ENCODE measurements around the gene AP2B1.

The AP2B1 gene

GRCh38 chr17:35734396-35734795, 147.3 kb downstream of the AP2B1 start:
- Histone ChIP-seq H3K36me3 (no peaks in the 10 kb centered on the region; a peak in 1 of 22 replicates), H3K9me3 (replicated peaks in 1 of 11) (no peaks in the 10 kb centered on the region), H3K27ac (no peak overlapping the region), H3K4me1 (peaks cover 20 to 49% (median 39%) of the 10 kb centered on the region in 10 experiments), H3K4me2 (no peak overlapping the region), H4K20me1 (peaks cover 0 to 43% (median 18%) of the 10 kb centered on the region in 11 experiments; a peak in 13 of 22 replicates), H3K4me3 (no peak overlapping the region), H3K27me3 (peaks cover 0 to 15% (median under 1%) of the 10 kb centered on the region in 11 experiments; a peak in 8 of 22 replicates), H3K9ac (no peak overlapping the region)
- no peak for TF ChIP-seq Cebpa-rat (IDR thresholded peaks at IDR 0.05)

DNA sequence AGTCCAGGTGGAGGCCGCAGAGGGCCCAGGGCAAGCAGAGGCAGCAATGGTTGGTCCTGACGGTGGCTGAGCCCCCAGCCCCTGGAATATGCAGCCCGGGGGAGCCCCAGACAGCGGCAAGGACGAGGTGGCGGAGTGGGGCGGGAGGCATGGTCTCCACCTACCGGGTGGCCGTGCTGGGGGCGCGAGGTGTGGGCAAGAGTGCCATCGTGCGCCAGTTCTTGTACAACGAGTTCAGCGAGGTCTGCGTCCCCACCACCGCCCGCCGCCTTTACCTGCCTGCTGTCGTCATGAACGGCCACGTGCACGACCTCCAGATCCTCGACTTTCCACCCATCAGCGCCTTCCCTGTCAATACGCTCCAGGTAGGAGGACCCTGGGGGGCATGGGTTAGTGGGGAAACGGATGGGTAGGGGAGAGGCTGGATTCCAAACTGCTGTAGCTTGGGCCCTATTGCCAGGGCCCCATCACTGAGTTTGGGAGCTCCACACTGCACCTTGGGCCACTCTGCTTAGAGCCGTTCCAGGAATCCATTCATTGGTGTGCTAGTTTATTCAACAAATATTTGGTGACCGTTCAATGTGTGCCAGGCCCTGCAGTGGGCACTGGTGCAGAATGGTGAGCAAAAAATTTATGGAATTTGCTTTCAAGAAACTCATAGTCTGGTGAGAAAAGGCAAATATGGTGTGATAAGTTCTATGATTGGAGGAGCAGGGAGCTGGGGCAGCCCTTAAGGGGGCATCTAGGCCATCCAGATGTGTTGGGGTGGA, 148.1 kb downstream of the AP2B1 start:
- no peaks in the 10 kb centered on the region for H3K9me3 ChIP-seq (replicated peaks in 1 of 11)
- H3K9ac ChIP-seq = no peak overlapping the region
- H3K4me1 ChIP-seq = peaks cover 12 to 42% (median 35%) of the 10 kb centered on the region in 10 experiments
- H3K4me2 ChIP-seq = no peak overlapping the region
- H3K36me3 ChIP-seq = no peaks in the 10 kb centered on the region; a peak in 1 of 22 replicates
- H3K27me3 ChIP-seq = peaks cover 2 to 18% (median 9%) of the 10 kb centered on the region in 11 experiments; a peak in 20 of 22 replicates
- H4K20me1 ChIP-seq = peaks cover 0 to 51% (median 21%) of the 10 kb centered on the region in 11 experiments; a peak in 13 of 22 replicates
- H3K27ac ChIP-seq = no peak overlapping the region
- TF ChIP-seq Cebpa-rat (IDR thresholded peaks at IDR 0.05) = no peak
- H3K4me3 ChIP-seq = no peak overlapping the region

DNA sequence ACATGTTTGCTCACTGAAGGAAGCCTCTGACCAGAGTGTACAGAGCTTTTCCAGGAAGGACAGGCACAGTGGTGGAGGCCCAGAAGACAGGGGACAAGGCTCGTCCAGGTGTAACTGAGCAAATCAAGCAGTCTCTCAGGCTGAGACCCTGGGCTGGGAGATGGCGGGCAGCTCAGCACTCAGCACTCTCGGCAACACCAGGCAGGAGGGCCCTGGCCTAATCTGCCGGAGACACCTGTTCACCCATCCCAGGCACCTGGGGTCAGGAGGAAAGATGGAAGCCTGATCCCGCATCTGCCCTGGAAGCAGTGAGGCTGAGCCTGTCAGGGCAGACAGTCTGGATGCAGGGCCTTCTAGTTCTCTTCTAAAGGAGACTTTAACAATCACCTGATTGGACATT, 149.1 kb downstream of the AP2B1 start:
- Histone ChIP-seq H3K27me3 (peaks cover 12 to 27% (median 19%) of the 10 kb centered on the region in 11 experiments), H4K20me1 (peaks cover 0 to 55% (median 21%) of the 10 kb centered on the region in 11 experiments; a peak in 13 of 22 replicates), H3K9me3 (replicated peaks in 1 of 11) (no peaks in the 10 kb centered on the region), H3K27ac (no peak overlapping the region), H3K36me3 (no peaks in the 10 kb centered on the region; a peak in 1 of 22 replicates), H3K9ac (no peak overlapping the region), H3K4me3 (no peak overlapping the region), H3K4me2 (no peak overlapping the region), H3K4me1 (peaks cover 2 to 32% (median 25%) of the 10 kb centered on the region in 10 experiments)
- no peak for TF ChIP-seq Cebpa-rat (IDR thresholded peaks at IDR 0.05)

- peaks cover 36 to 51% (median 40%) of the 10 kb centered on the region in 11 experiments for H3K27me3 ChIP-seq
- peaks cover 0 to 65% (median 19%) of the 10 kb centered on the region in 11 experiments; a peak in 12 of 22 replicates for H4K20me1 ChIP-seq
- no peak overlapping the region for H3K4me3 ChIP-seq
- H3K27ac ChIP-seq = no peak overlapping the region
- no peaks in the 10 kb centered on the region; a peak in 1 of 22 replicates for H3K36me3 ChIP-seq
- no peaks in the 10 kb centered on the region for H3K9me3 ChIP-seq (replicated peaks in 1 of 11)
- peak overlapping the region in 8 of 11 experiments; percentile 3 to 46 (median 24); a peak in 10 of 22 replicates for H3K4me2 ChIP-seq
- no peak for TF ChIP-seq Cebpa-rat (IDR thresholded peaks at IDR 0.05)
- H3K4me1 ChIP-seq = peaks cover 0 to 13% (median 11%) of the 10 kb centered on the region in 10 experiments; a peak in 16 of 20 replicates
- no peak overlapping the region for H3K9ac ChIP-seq
Measured at GRCh38 chr17:35738519-35739133, 151.5 kb downstream of the AP2B1 start.

DNA sequence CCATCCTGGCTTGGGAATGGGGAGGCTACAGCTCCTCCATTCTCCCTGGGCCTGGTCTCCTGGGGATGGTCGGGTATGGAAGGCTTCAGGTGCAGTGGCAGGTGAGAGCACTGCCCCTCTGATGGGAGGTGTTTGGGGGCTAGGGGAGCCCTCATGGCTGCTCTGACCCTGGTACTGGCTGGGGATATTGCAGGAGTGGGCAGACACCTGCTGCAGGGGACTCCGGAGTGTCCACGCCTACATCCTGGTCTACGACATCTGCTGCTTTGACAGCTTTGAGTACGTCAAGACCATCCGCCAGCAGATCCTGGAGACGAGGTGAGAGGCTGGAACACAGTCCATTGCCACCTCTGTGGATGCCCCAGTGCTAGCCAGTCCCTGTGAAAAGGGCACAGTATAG, 153.1 kb downstream of the AP2B1 start:
- Histone ChIP-seq H3K4me1 (peaks cover 0 to 13% (median 10%) of the 10 kb centered on the region in 10 experiments; a peak in 14 of 20 replicates), H3K9me3 (replicated peaks in 1 of 11) (no peaks in the 10 kb centered on the region), H3K27ac (no peak overlapping the region), H4K20me1 (peaks cover 0 to 59% (median 17%) of the 10 kb centered on the region in 11 experiments; a peak in 11 of 22 replicates), H3K9ac (no peak overlapping the region), H3K36me3 (no peaks in the 10 kb centered on the region), H3K4me3 (no peak overlapping the region), H3K4me2 (no peak overlapping the region), H3K27me3 (peaks cover 36 to 55% (median 42%) of the 10 kb centered on the region in 11 experiments)
- no peak for TF ChIP-seq Cebpa-rat (IDR thresholded peaks at IDR 0.05)

DNA sequence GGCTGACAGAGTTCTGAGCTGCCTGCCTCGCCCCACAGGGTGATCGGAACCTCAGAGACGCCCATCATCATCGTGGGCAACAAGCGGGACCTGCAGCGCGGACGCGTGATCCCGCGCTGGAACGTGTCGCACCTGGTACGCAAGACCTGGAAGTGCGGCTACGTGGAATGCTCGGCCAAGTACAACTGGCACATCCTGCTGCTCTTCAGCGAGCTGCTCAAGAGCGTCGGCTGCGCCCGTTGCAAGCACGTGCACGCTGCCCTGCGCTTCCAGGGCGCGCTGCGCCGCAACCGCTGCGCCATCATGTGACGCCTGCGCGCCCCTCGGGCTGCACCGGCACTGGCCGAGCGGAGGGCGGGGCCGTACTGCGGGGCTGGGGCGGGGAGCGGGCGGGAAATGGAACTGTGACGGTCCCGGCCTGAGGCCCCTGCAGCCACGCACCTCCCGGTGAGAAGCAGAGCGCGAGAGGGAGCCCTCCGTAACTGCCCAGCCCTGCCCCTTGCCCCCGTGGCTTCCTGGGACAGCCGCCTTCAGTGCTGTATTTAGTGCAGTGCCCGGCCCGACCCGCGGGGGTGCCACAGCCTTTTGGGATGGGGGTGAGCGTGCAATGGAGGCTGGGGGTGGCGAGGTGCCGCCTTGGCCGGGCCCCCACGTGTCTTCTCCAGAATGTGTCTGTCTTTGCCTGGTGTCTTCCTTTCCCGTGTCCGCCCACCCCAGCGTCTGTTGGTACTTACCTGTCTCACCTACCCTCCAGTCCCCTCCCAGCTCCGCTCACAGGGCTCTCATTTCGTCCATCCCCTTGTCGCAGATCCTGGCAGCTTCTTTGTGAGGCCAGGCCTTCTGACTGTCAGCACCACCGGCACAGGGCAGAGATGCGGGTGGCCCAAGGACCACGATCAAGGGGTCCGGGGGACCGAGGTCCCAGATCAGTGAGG, 154.1 kb downstream of the AP2B1 start:
- no peak overlapping the region for H3K9ac ChIP-seq

GRCh38 chr17:35742496-35742895, 155.4 kb downstream of the AP2B1 start:
- H3K36me3 ChIP-seq = no peaks in the 10 kb centered on the region
- H3K9me3 ChIP-seq (replicated peaks in 1 of 11) = no peaks in the 10 kb centered on the region
- H3K4me1 ChIP-seq = peaks cover 0 to 13% (median 10%) of the 10 kb centered on the region in 10 experiments; a peak in 14 of 20 replicates
- H3K4me2 ChIP-seq = no peak overlapping the region
- no peak overlapping the region for H3K4me3 ChIP-seq
- no peak for TF ChIP-seq Cebpa-rat (IDR thresholded peaks at IDR 0.05)
- H3K27me3 ChIP-seq = peaks cover 36 to 55% (median 42%) of the 10 kb centered on the region in 11 experiments
- no peak overlapping the region for H3K9ac ChIP-seq
- H3K27ac ChIP-seq = no peak overlapping the region
- H4K20me1 ChIP-seq = peaks cover 0 to 65% (median 17%) of the 10 kb centered on the region in 11 experiments; a peak in 11 of 22 replicates

More for the DNA sequence above, 154.1 kb downstream of the AP2B1 start:
- no peak overlapping the region for H3K4me3 ChIP-seq
- no peaks in the 10 kb centered on the region for H3K9me3 ChIP-seq (replicated peaks in 1 of 11)
- H4K20me1 ChIP-seq = peaks cover 0 to 65% (median 17%) of the 10 kb centered on the region in 11 experiments; a peak in 11 of 22 replicates
- peaks cover 0 to 13% (median 10%) of the 10 kb centered on the region in 10 experiments; a peak in 14 of 20 replicates for H3K4me1 ChIP-seq
- no peak overlapping the region for H3K4me2 ChIP-seq
- no peaks in the 10 kb centered on the region for H3K36me3 ChIP-seq
- TF ChIP-seq Cebpa-rat (IDR thresholded peaks at IDR 0.05) = no peak
- H3K27me3 ChIP-seq = peaks cover 36 to 55% (median 42%) of the 10 kb centered on the region in 11 experiments
- no peak overlapping the region for H3K27ac ChIP-seq

DNA sequence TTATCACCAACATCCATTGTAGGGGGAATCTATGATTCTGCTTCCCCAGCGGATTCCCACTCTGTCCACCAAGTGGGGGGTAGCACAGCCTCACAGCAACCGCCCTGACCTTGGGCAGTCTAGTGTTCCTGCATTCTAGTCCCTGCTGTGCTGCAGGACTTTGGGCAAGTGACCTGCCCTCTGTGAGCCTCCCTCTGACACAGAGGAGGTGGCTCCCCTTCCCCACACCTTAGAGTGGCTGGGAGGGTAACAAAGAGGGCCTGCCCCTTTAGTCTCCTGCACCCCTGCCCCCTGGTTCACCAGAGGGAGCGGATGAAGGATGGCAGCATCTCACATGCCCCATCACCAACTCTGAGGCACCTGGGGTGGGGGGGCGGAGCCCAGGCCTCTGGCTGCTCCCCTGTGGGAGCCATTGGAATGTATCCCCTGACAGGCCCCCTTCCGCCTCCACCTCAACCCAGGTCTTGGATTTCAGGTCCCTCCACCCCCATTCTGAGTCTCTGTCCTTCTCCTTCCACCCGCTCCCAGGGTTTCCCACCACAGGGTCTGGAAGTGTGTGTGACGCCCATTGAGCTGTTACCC, 155.9 kb downstream of the AP2B1 start:
- Histone ChIP-seq H3K36me3 (no peaks in the 10 kb centered on the region), H3K4me3 (no peak overlapping the region), H3K27me3 (peaks cover 36 to 55% (median 42%) of the 10 kb centered on the region in 11 experiments), H3K4me2 (no peak overlapping the region), H3K27ac (no peak overlapping the region), H3K9ac (no peak overlapping the region), H4K20me1 (peaks cover 0 to 69% (median 19%) of the 10 kb centered on the region in 11 experiments; a peak in 12 of 22 replicates), H3K9me3 (replicated peaks in 1 of 11) (no peaks in the 10 kb centered on the region), H3K4me1 (peaks cover 0 to 13% (median 10%) of the 10 kb centered on the region in 10 experiments; a peak in 14 of 20 replicates)
- no peak for TF ChIP-seq Cebpa-rat (IDR thresholded peaks at IDR 0.05)
